KMS-11 (cell line): ENCODE results near the gene ATP2A2.

Experiments used
- H2AFZ ChIP-seq: fragments of 200-600 bp; sonication (generic); 2 replicates; pipeline ENCODE4 v1.6.1; 2016; ENCODE audit warnings: antibody characterized with exemption, mixed run types, low read depth
- H3K27ac ChIP-seq: fragments of 200-600 bp; sonication (generic); 2 replicates; pipeline ENCODE4 v1.6.1; 2016; ENCODE audit warnings: mild to moderate bottlenecking, mixed run types
- H3K27me3 ChIP-seq: fragments of 200-600 bp; sonication (generic); 2 replicates; pipeline ENCODE4 v1.6.1; 2017; ENCODE audit warnings: mild to moderate bottlenecking, low read depth, mixed run types, moderate library complexity; ENCODE audit not compliant: insufficient read depth
- H3K36me3 ChIP-seq: fragments of 200-600 bp; sonication (generic); 2 replicates; pipeline ENCODE4 v1.6.1; 2017; ENCODE audit warnings: mild to moderate bottlenecking, mixed run types; ENCODE audit not compliant: insufficient read depth
- H3K4me1 ChIP-seq: fragments of 200-600 bp; sonication (generic); 2 replicates; pipeline ENCODE4 v1.6.1; 2016; ENCODE audit warnings: mild to moderate bottlenecking, low read depth, mixed run types; ENCODE audit not compliant: poor library complexity, severe bottlenecking
- H3K4me2 ChIP-seq: fragments of 200-600 bp; sonication (generic); 2 replicates; pipeline ENCODE4 v1.7.0; 2016; ENCODE audit warnings: mild to moderate bottlenecking, mixed run types
- H3K4me3 ChIP-seq: fragments of 200-600 bp; sonication (generic); IDR thresholded peaks from 2 replicates; pipeline ENCODE4 v1.6.1; 2017; ENCODE audit warnings: low read depth, low read length, mixed read lengths; ENCODE audit not compliant: insufficient read depth
- H3K79me2 ChIP-seq: fragments of 200-600 bp; sonication (generic); 2 replicates; pipeline ENCODE4 v1.6.1; 2016; ENCODE audit warnings: low read depth, mixed run types; ENCODE audit not compliant: insufficient read depth
- H3K9ac ChIP-seq: fragments of 200-600 bp; sonication (generic); 2 replicates; pipeline ENCODE4 v1.6.1; 2016; ENCODE audit warnings: mild to moderate bottlenecking, mixed run types
- H4K20me1 ChIP-seq: fragments of 200-600 bp; sonication (generic); 2 replicates; pipeline ENCODE4 v1.6.1; 2016; ENCODE audit warnings: mild to moderate bottlenecking, mixed run types; ENCODE audit not compliant: insufficient read depth
- CTCF ChIP-seq: fragments of 200-600 bp; sonication (generic); conservative IDR thresholded peaks from 2 replicates; pipeline ENCODE4 v1.6.1; 2017; ENCODE audit warnings: low read depth, mild to moderate bottlenecking, antibody characterized with exemption, low read length, moderate library complexity, mixed read lengths

The ATP2A2 gene

GRCh38 chr12:110307372-110307771, 26.3 kb downstream of the ATP2A2 start:
- TF ChIP-seq CTCF: no peak
- no peaks in the 10 kb centered on the region; the same call in 1 of the 2 replicates for H3K27me3 ChIP-seq
- H3K4me2 ChIP-seq: no peak overlapping the region

GRCh38 chr12:110310763-110311162, 29.7 kb downstream of the ATP2A2 start:
- Histone ChIP-seq H3K27me3 (no peaks in the 10 kb centered on the region; the same call in 1 of the 2 replicates), H3K4me1 (peaks cover 6% of the 10 kb centered on the region), H3K4me3 (no peak overlapping the region), H2AFZ (no peak overlapping the region), H3K27ac (no peak overlapping the region), H4K20me1 (peaks cover 43% of the 10 kb centered on the region), H3K79me2 (peaks cover 98% of the 10 kb centered on the region), H3K4me2 (no peak overlapping the region), H3K36me3 (no peaks in the 10 kb centered on the region), H3K9ac (no peak overlapping the region)
- TF ChIP-seq CTCF: no peak

More at GRCh38 chr12:110307372-110307771, 26.3 kb downstream of the ATP2A2 start:
- Histone ChIP-seq H3K27ac (no peak overlapping the region), H3K4me3 (no peak overlapping the region), H3K4me1 (peaks cover 6% of the 10 kb centered on the region), H2AFZ (no peak overlapping the region), H3K79me2 (peaks cover 98% of the 10 kb centered on the region), H3K9ac (no peak overlapping the region), H3K36me3 (no peaks in the 10 kb centered on the region; the same call in 1 of the 2 replicates), H4K20me1 (peaks cover 38% of the 10 kb centered on the region)

- peaks cover 4% of the 10 kb centered on the region for H3K4me1 ChIP-seq
- H3K9ac ChIP-seq: no peak overlapping the region
- H3K79me2 ChIP-seq: peaks cover 99% of the 10 kb centered on the region
- H4K20me1 ChIP-seq: peaks cover 36% of the 10 kb centered on the region
- H3K36me3 ChIP-seq: no peaks in the 10 kb centered on the region
- no peak for TF ChIP-seq CTCF
- no peak overlapping the region for H3K4me2 ChIP-seq
- H3K4me3 ChIP-seq: no peak overlapping the region
- H2AFZ ChIP-seq: no peak overlapping the region
- no peak overlapping the region for H3K27ac ChIP-seq
- no peaks in the 10 kb centered on the region; the same call in 1 of the 2 replicates for H3K27me3 ChIP-seq
Observed at GRCh38 chr12:110311903-110312302, 30.9 kb downstream of the ATP2A2 start.

GRCh38 chr12:110312581-110313360, 31.7 kb downstream of the ATP2A2 start:
- TF ChIP-seq CTCF: no peak
- Histone ChIP-seq H3K79me2 (peaks cover 99% of the 10 kb centered on the region), H4K20me1 (peaks cover 27% of the 10 kb centered on the region), H3K4me1 (no peaks in the 10 kb centered on the region), H3K4me2 (no peak overlapping the region), H3K4me3 (no peak overlapping the region), H3K27me3 (no peaks in the 10 kb centered on the region; the same call in 1 of the 2 replicates), H3K27ac (no peak overlapping the region), H3K9ac (no peak overlapping the region), H2AFZ (no peak overlapping the region), H3K36me3 (no peaks in the 10 kb centered on the region)
